Pancreas (tissue), 10 donors: Measurements from ENCODE around the gene CCNE1. TPM values are rescaled to one million over a fixed set of nuclear protein-coding genes. Genes with fewer than 3 reads are reported as not detected.

Source experiments
- ATAC-seq, 4 donors: fragments of 200-7000 bp; cut with Tn5 transposase; one replicate each; pipeline versions ENCODE4 v1.8.0 to v1.9.1; 2020; ENCODE audit warnings: mild to moderate bottlenecking in 4 of 4, moderate library complexity in 4 of 4
- DNase-seq, 6 donors: peaks; one replicate each; pipeline ENCODE4 v3.0.0-alpha.2; 2020
- FAIRE-seq: peaks from 2 replicates; lab custom pipeline; 2012; peaks lifted over from hg19 to GRCh38; lab: Jason Lieb, UNC
- H3K27ac ChIP-seq, 4 donors: fragments of 200-600 bp; sonication (generic); 1 replicate in 3 of 4; 2 replicates in 1 of 4; pipeline versions ENCODE4 v1.5.0 to v1.8.0; 2020
- H3K27me3 ChIP-seq, 4 donors: fragments of 200-600 bp; one replicate each; pipeline ENCODE4 v1.8.0; 2021
- H3K36me3 ChIP-seq, 3 donors: fragments of 200-600 bp; sonication (generic) in 1 of 3; one replicate each; pipeline versions ENCODE4 v1.5.0 to v1.8.0; 2020 to 2021
- H3K4me1 ChIP-seq, 3 donors: fragments of 200-600 bp; one replicate each; pipeline ENCODE4 v1.8.0; 2021
- H3K4me3 ChIP-seq, 4 donors: fragments of 200-600 bp; sonication (generic) in 2 of 4; one replicate each; pipeline versions ENCODE4 v1.5.0 to v1.8.0; 2020 to 2021
- H3K9me3 ChIP-seq, 4 donors: fragments of 200-600 bp; one replicate each; pipeline ENCODE4 v1.8.0; 2021
- CTCF ChIP-seq, 4 donors: fragments of 200-600 bp; sonication (generic) in 3 of 4; IDR thresholded peaks; one replicate each; pipeline versions ENCODE4 v1.5.0 to v1.8.0; 2021; ENCODE audit warnings: antibody characterized with exemption in 4 of 4
- WGBS, 2 donors: extraction: QIAGEN DNeasy Blood & Tissue Kit; methylation state at CpG; one replicate each; pipeline ENCODE4 v1.1.7; 2013; 5-methylcytosine and 5-hydroxymethylcytosine counted together
- intact Hi-C, 3 donors: fragments of 100-400 bp; cut with DNase I; formaldehyde crosslinking; loops; one replicate each; pipeline versions ENCODE4 v1.11.1 to v1.14.2; 2022
- polyA plus RNA-seq, 2 donors: library from polyadenylated mRNA; stranded (reverse); fragments of 200-250 nt; gene quantifications; one replicate each; pipeline ENCODE4 v1.2.3, GENCODE V29; 2013
- total RNA-seq, 6 donors: library from RNA; stranded (reverse); fragmentation: NEBNext Ultra II Directional in 4 of 6; extraction: Animal tissue kit (Norgen Biotek cat#: 25700) in 4 of 6; gene quantifications; one replicate each; pipeline versions ENCODE4 v1.2.1 to v1.2.4, GENCODE V29; 2021 to 2023
- donor health status: healthy with polysubstance abuse.
- donor health status: DM: no; HTN: no; CAD: no; lungs with moderate emphysema.
- donor health status: DM: no; HTN: no; CAD: no.
- donor health status: control.
- donor health status: control.
- donor health status: Bipolar disorder and iron deficiency.
- donor health status: DM: yes; HTN: yes; CAD: no.
- donor health status: DM: no; HTN: no; CAD: no.
- donor health status: DM: no; HTN: no; CAD: no.
- donor health status: DM: yes; HTN: yes; CAD: no.

The CCNE1 gene
- total and polyA plus RNA-seq, 8 donors, result 0.23 to 1.9 (median 0.74) TPM

GRCh38 chr19:29771708-29772414 is 39.9 kb upstream of the CCNE1 start:
- ATAC-seq (peak; percentile 80 to 98 (median 96)), FAIRE-seq (no peak), DNase-seq (peak; percentile 40 to 85 (median 67))
- no peaks in the 10 kb centered on the region for H3K4me1 ChIP-seq
- TF ChIP-seq CTCF (IDR thresholded peaks at IDR 0.05), result peak; percentile 45 to 78 (median 68)
- intact Hi-C loops, result loop anchor here in 1 of 3 donors (5.0 kb wide), 1 partner anchor 105 kb away; no protein-coding TSS in a partner anchor
- no peaks in the 10 kb centered on the region for H3K27me3 ChIP-seq
- WGBS, 2 donors, result 17 to 18% methylated on average over 14 of the region's 14 CpGs
- no peak overlapping the region for H3K27ac ChIP-seq
- H3K36me3 ChIP-seq, result no peaks in the 10 kb centered on the region
- H3K9me3 ChIP-seq, result no peaks in the 10 kb centered on the region
- no peak overlapping the region for H3K4me3 ChIP-seq

GRCh38 chr19:29772696-29773095 is 39.1 kb upstream of the CCNE1 start:
- H3K27me3 ChIP-seq, result no peaks in the 10 kb centered on the region
- WGBS, 2 donors, result 64 to 74% methylated on average over 6 of the region's 6 CpGs
- FAIRE-seq (no peak), DNase-seq (no peak), ATAC-seq (no peak)
- H3K4me3 ChIP-seq, result no peak overlapping the region
- no peak for TF ChIP-seq CTCF (IDR thresholded peaks at IDR 0.05)
- H3K9me3 ChIP-seq, result no peaks in the 10 kb centered on the region
- no peak overlapping the region for H3K27ac ChIP-seq
- H3K36me3 ChIP-seq, result no peaks in the 10 kb centered on the region
- intact Hi-C loops, result loop anchor here in 1 of 3 donors (5.0 kb wide), 1 partner anchor 105 kb away; no protein-coding TSS in a partner anchor
- H3K4me1 ChIP-seq, result no peaks in the 10 kb centered on the region

GRCh38 chr19:29773141-29773540 is 38.6 kb upstream of the CCNE1 start:
- 81 to 85% methylated on average over 8 of the region's 8 CpGs for WGBS, 2 donors
- H3K4me1 ChIP-seq, result no peaks in the 10 kb centered on the region
- DNase-seq (no peak), ATAC-seq (no peak), FAIRE-seq (no peak)
- no peak overlapping the region for H3K27ac ChIP-seq
- H3K27me3 ChIP-seq, result no peaks in the 10 kb centered on the region
- intact Hi-C loops, result loop anchor here in 1 of 3 donors (5.0 kb wide), 1 partner anchor 104 kb away; no protein-coding TSS in a partner anchor
- no peak for TF ChIP-seq CTCF (IDR thresholded peaks at IDR 0.05)
- no peak overlapping the region for H3K4me3 ChIP-seq
- H3K36me3 ChIP-seq, result no peaks in the 10 kb centered on the region
- H3K9me3 ChIP-seq, result no peaks in the 10 kb centered on the region

GRCh38 chr19:29774126-29774525 is 37.7 kb upstream of the CCNE1 start:
- Histone ChIP-seq H3K27me3 (no peaks in the 10 kb centered on the region), H3K4me1 (no peaks in the 10 kb centered on the region), H3K4me3 (no peak overlapping the region), H3K36me3 (no peaks in the 10 kb centered on the region), H3K27ac (no peak overlapping the region), H3K9me3 (no peaks in the 10 kb centered on the region)
- DNase-seq, result no peak
- FAIRE-seq, result no peak
- intact Hi-C loops, result loop anchor here in 1 of 3 donors (5.0 kb wide), 1 partner anchor 103 kb away; no protein-coding TSS in a partner anchor
- no peak for ATAC-seq
- 73 to 89% methylated on average over 6 of the region's 6 CpGs for WGBS, 2 donors
- TF ChIP-seq CTCF (IDR thresholded peaks at IDR 0.05), result no peak

GRCh38 chr19:29777781-29778309 is 33.9 kb upstream of the CCNE1 start:
- 71% methylated on average over 6 of the region's 6 CpGs for WGBS, 2 donors
- TF ChIP-seq CTCF (IDR thresholded peaks at IDR 0.05), result no peak
- no peaks in the 10 kb centered on the region for H3K9me3 ChIP-seq
- no peaks in the 10 kb centered on the region for H3K4me1 ChIP-seq
- DNase-seq (no peak), ATAC-seq (no peak), FAIRE-seq (no peak)
- no peaks in the 10 kb centered on the region for H3K36me3 ChIP-seq
- no peak overlapping the region for H3K4me3 ChIP-seq
- intact Hi-C loops, result no loop called here
- H3K27ac ChIP-seq, result no peak overlapping the region
- H3K27me3 ChIP-seq, result no peaks in the 10 kb centered on the region
